Chondrocyte (in vitro differentiated cells): Measurements from ENCODE around the gene SPEF2. TPM values are rescaled to one million over a fixed set of nuclear protein-coding genes. Genes with fewer than 3 reads are reported as not detected.

Experiments
- DNase-seq: peaks from one replicate; pipeline ENCODE4 v3.0.0; 2021; ENCODE audit warnings: mixed read lengths, low spot score
- H3K27ac Mint-ChIP-seq: one replicate; pipeline ENCODE4 v1.8.0; 2021; ENCODE audit warnings: mild to moderate bottlenecking, moderate library complexity, mixed read lengths; ENCODE audit not compliant: unreplicated experiment
- H3K27me3 Mint-ChIP-seq: 2 replicates; pipeline ENCODE4 v1.8.0; 2021; ENCODE audit warnings: low read depth, mixed read lengths
- H3K36me3 Mint-ChIP-seq: 2 replicates; pipeline ENCODE4 v1.8.0; 2021; ENCODE audit warnings: low read depth, mixed read lengths
- H3K4me1 Mint-ChIP-seq: 2 replicates; pipeline ENCODE4 v1.8.0; 2021; ENCODE audit warnings: low read depth, mild to moderate bottlenecking, mixed read lengths
- H3K4me3 Mint-ChIP-seq: one replicate; pipeline ENCODE4 v1.8.0; 2021; ENCODE audit warnings: mild to moderate bottlenecking, moderate library complexity, mixed read lengths; ENCODE audit not compliant: unreplicated experiment
- H3K9me3 Mint-ChIP-seq: 2 replicates; pipeline ENCODE4 v1.8.0; 2021; ENCODE audit warnings: low read depth, mixed read lengths
- CTCF ChIP-seq: fragments of 200-600 bp; sonication (generic); IDR thresholded peaks from 2 replicates; pipeline ENCODE4 v1.5.0; 2021; ENCODE audit warnings: antibody characterized with exemption, mild to moderate bottlenecking, moderate library complexity
- total RNA-seq: library from RNA; stranded (reverse); gene quantifications from 3 replicates; pipeline ENCODE4 v1.2.1, GENCODE V29; 2021

The SPEF2 gene
- total RNA-seq, 1 donor from 2014 or later = 3.1 TPM

- no peak for DNase-seq
- H3K27me3 Mint-ChIP-seq = peaks cover 20% of the 10 kb centered on the region
- no peak for TF ChIP-seq CTCF
- no peaks in the 10 kb centered on the region for H3K36me3 Mint-ChIP-seq
- H3K9me3 Mint-ChIP-seq = no peaks in the 10 kb centered on the region
- no peak overlapping the region for H3K27ac Mint-ChIP-seq
- H3K4me1 Mint-ChIP-seq = no peaks in the 10 kb centered on the region
- H3K4me3 Mint-ChIP-seq = no peak overlapping the region
These were observed 153.6 kb downstream of the SPEF2 start for GRCh38 chr5:35771300-35771699.

GRCh38 chr5:35771839-35772238 is 154.2 kb downstream of the SPEF2 start:
- no peak for TF ChIP-seq CTCF
- H3K4me3 Mint-ChIP-seq = no peak overlapping the region
- DNase-seq = no peak
- H3K4me1 Mint-ChIP-seq = no peaks in the 10 kb centered on the region
- H3K36me3 Mint-ChIP-seq = no peaks in the 10 kb centered on the region
- H3K9me3 Mint-ChIP-seq = no peaks in the 10 kb centered on the region
- H3K27ac Mint-ChIP-seq = no peak overlapping the region
- peaks cover 20% of the 10 kb centered on the region for H3K27me3 Mint-ChIP-seq

GRCh38 chr5:35773967-35774366 is 156.3 kb downstream of the SPEF2 start:
- Mint-ChIP-seq H3K27me3 (peaks cover 13% of the 10 kb centered on the region), H3K4me1 (no peaks in the 10 kb centered on the region), H3K9me3 (no peaks in the 10 kb centered on the region), H3K27ac (no peak overlapping the region), H3K36me3 (no peaks in the 10 kb centered on the region), H3K4me3 (no peak overlapping the region)
- no peak for TF ChIP-seq CTCF
- DNase-seq = no peak

- H3K4me3 Mint-ChIP-seq = no peak overlapping the region
- H3K27ac Mint-ChIP-seq = no peak overlapping the region
- no peaks in the 10 kb centered on the region for H3K36me3 Mint-ChIP-seq
- TF ChIP-seq CTCF = no peak
- peaks cover 15% of the 10 kb centered on the region for H3K4me1 Mint-ChIP-seq
- peaks cover 2% of the 10 kb centered on the region for H3K27me3 Mint-ChIP-seq
- no peaks in the 10 kb centered on the region for H3K9me3 Mint-ChIP-seq
- DNase-seq = no peak
These were observed 159.1 kb downstream of the SPEF2 start for GRCh38 chr5:35776757-35777156.

GRCh38 chr5:35777358-35778087 is 159.9 kb downstream of the SPEF2 start:
- TF ChIP-seq CTCF = peak; percentile 89
- no peak for DNase-seq
- Mint-ChIP-seq H3K9me3 (no peaks in the 10 kb centered on the region), H3K4me3 (no peak overlapping the region), H3K27me3 (peaks cover 2% of the 10 kb centered on the region), H3K4me1 (peaks cover 20% of the 10 kb centered on the region), H3K36me3 (no peaks in the 10 kb centered on the region), H3K27ac (no peak overlapping the region)
